Measurements from ENCODE around the gene MAN1C1.
"Not testable (repeated sequence)": the region's sequence is repeated elsewhere in the genome, so short reads cannot be mapped to it uniquely, and the experiment has no call there.

GRCh38 chr1:25734991-25735390 is 118.4 kb downstream of the MAN1C1 start:
- TF ChIP-seq CTCF (IDR thresholded peaks at IDR 0.05); EZH2 (IDR thresholded peaks at IDR 0.05; ENCODE audit: borderline replicate concordance, insufficient read depth, low read depth, low read length, poor library complexity, severe bottlenecking): not testable (repeated sequence)
